DMS 273 treated with DMSO at 0.1 percent for 48 hours (cell line): Measurements from ENCODE around the gene PGC.
"Not testable (repeated sequence)": the region's sequence is repeated elsewhere in the genome, so short reads cannot be mapped to it uniquely, and the experiment has no call there.

ENCODE experiments used
- DNase-seq: peaks from one replicate; lab custom pipeline; 2025; lab: John Stamatoyannopoulos, UW

PGC gene

GRCh38 chr6:41775293-41775882 lies 28.2 kb upstream of the PGC start:
- no peak for DNase-seq

DNA sequence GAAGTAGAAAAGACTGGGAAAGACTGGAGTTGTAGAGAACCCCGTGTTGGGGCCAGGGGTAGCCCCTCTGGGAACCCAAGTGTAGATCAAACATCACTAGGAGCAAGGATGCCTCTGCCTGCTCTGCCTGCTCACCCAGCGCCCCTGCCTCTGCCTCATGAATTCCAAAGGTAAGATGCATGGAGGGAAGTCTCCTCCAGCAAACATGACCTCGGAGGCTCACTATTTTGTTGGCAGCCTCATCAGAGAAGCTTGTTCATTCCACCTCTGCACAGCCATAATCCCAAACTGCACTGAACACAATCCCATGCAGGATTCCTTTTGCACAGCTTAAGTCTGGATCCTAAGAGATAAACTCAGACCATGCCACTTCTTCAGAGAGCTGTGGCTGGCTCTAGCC lies 27.6 kb upstream of the PGC start:
- DNase-seq: no peak

GRCh38 chr6:41771058-41771983 lies 24.1 kb upstream of the PGC start:
- DNase-seq: no peak

DNA sequence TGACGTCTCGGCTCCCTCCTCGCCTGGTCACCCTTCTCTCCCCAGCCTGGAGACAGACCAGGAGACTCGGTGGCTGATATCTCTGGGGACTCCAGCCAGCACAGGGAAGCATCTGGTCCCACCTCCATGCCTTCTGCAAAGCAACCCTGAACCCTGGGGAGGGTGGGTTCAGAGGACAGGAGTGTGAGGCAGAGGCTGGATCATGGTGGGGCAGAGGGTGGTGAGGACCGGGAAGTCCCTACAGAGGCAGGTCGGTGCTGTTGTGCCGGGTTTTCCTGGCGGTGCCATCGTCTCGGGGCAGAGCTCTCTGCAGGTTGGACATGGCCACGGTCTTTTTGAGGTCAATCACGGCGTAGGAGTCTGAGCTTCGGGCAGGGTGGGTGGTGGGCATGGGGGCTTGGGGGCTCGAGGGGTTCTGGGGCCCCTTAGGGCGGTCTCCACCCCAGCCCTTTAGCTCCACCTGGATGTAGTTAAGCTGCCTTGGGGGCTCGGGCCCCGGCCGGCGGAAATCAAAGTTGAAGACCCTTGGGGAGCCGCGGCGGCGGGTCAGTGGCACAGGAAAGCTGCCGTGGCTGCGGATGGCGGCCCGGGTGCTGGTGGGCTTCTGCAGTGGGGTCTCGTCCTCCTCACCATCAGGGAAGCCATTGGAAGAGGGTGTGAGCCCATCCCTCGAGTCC lies 23.3 kb upstream of the PGC start:
- no peak for DNase-seq

DNA sequence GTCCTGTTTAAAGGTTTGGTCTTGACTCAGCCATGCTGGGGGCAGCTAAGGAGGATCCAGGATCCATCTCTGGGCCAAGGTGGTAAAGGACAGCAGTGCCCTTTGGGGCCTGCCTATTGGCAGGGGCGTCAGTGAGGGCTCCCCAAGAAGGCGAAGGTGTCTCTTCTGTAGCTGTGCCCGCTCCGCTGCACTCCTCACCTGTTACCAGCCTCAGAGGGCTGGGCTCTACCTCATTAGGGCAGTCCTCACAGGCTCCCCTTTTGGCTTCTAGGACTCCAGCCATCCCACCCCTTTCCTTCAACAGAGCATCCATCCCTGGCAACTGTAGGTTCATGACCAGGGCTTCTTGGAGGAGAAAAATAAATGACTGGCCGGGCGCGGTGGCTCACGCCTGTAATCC lies 22.2 kb upstream of the PGC start:
- no peak for DNase-seq

- DNase-seq: no peak
These were observed 21.5 kb upstream of the PGC start for GRCh38 chr6:41768545-41769308.

DNA sequence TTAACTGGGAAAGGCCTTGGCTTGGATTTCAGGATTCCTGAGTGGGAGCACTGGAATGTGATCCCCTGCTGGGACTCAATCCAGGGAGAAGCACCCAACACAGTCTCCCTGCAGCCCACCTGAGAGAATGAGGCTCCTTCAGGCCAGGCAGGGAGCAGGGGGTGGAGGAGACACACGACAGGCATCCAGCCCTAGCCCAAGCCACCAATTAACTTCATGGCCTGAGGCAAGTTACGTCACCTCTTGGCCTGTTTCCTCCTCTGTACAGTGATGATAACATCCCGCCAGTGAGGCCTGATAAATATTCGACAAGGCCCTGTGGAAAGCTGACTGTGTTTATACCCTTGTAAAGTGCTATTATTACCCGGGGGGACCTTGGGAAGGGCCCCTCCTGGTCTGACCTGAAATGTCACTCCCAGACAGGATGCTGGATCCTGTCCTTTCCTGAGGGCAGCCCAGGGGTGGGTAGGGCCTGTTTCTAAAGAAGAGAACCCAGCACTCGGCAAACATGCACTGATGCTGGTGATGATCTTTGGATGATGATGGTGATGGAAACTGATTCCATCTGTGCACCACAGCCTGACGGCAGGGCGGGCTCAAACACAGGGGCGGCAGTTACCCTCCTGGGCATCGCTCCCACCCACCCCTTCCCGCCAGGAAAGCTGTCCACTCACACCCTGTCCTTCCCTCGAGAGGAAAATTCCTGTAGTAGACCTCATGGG lies 20.1 kb upstream of the PGC start:
- DNase-seq: no peak

DNA sequence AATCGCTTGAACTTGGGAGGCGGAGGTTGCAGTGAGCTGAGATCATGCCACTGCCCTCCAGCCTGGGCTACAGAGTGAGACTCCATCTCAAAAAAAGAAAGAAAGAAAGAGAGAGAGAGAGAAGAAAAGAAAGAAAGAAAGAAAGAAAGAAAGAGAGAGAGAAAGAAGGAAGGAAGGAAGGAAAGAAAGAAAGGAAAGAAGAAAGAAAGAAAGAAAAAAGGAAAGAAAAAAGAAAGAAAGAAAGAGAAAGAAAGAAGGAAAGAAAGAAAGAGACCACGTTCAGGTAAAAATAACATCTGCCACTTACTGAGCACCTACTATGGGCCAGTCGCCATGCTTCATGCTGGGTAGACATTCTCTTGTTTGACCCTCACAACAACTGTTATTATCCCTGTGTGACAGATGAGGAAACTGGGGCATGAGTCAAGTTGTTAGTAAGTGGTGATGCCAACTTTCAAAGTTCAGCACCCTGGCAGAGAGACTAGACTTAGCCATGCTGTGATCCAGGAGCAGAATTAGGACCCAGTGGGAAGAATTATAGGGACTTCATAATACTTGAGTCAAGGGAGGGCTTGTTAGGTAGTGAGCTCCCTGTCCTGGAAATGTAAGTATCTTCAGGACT lies 19.0 kb upstream of the PGC start:
- not testable (repeated sequence) for DNase-seq

- no peak for DNase-seq
These were observed 16.3 kb upstream of the PGC start for GRCh38 chr6:41763470-41763869.

DNA sequence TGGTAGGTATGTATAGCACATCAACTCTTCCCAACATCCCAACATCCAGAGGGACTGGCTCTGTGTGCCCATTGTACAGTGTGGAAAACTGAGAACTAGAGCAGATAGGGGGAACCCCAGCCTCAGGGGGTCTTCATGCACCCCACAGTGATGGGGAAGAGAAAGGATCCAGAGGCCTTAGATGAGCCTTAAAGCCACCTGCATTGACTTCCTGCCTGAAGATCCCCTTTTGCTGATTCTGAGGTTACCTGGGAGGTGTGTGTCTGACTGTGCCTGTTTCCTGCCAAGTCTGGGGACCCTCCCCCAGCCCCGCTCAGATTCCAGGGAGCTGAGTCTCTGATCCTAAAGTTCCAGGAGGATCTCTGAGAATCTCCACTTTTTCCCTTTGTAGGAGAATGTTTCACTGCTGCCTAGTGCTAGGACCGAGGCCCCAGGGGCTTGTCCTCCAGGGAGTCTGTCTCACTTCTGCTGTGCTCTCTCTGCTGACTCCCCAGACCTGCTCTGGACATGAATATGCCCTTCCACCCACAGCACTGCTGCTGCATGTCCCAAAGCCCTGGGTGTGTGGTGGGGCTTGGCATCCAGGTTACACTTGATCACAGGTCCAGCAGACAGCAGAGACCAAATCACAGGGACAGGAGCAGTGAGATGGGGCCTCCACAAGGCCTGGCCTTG lies 12.8 kb upstream of the PGC start:
- no peak for DNase-seq

GRCh38 chr6:41759106-41759904 lies 12.1 kb upstream of the PGC start:
- DNase-seq: no peak

- DNase-seq: no peak
These were observed 11.4 kb upstream of the PGC start for GRCh38 chr6:41758641-41759035.

GRCh38 chr6:41757931-41758640 lies 10.9 kb upstream of the PGC start:
- DNase-seq: no peak

DNA sequence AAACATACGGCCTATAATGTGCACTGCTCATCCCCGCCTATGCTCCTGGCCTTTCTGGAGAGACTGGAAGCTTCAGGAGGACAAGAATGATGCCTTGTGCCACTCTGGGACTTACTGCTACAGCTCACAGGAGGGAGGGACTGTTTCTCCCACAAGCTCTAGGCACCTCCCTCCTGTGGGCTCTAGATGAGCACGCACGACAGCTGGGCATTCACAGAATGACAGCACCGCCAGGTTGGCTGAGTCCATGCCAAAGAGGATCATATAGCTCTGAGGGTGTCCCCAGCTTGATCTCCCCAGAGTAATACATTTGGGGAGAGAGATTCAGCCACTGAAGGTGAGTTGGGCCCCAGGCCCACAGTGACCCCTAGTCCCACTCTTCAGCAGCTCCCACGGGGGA lies 10.1 kb upstream of the PGC start:
- DNase-seq: no peak

- DNase-seq: no peak
These were observed 9.2 kb upstream of the PGC start for GRCh38 chr6:41756354-41756753.

- no peak for DNase-seq
These were observed 8.7 kb upstream of the PGC start for GRCh38 chr6:41755895-41756294.

- no peak for DNase-seq
These were observed 3.2 kb upstream of the PGC start for GRCh38 chr6:41750374-41750773.

DNA sequence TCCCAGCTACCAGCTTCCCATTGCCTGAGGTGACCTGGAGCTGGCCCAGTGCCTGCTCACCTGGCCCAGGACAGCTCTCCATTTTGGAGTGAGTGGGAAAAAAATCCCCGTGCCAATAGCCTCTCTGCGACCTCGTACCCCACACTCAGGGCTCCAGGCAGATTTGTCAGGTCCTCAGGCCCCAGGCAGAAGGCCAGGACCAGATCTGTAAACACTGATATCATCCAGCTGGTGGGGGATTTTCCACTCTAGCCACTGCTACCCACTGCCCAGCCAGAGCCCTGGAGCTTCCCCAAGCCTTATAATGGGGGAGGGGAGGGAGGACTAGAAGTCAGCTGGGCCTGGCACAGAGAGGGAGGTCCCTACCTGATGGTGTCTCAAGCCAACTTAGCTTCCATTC lies 1.3 kb upstream of the PGC start:
- no peak for DNase-seq

DNA sequence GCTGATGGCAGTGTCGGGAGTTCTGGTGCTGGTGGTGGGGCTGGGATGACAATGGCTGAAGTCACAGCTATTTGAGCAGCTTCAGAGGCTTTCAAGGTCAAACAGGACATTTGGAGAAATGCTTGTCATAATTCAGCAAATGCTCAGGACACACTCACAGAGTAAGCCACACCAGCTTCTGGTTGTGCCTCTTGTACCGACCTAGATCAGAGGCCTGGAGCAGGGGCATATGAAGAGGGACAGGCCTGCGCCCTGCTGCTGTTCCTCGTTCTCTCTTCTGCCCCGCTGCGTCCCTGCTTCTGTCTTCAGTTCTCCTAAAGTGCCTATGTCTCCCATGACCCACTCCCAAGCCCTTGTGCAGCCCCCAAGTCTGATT lies 893 bp upstream of the PGC start:
- DNase-seq: no peak
